ENCODE measurements around the gene ADGRL3.

DNA sequence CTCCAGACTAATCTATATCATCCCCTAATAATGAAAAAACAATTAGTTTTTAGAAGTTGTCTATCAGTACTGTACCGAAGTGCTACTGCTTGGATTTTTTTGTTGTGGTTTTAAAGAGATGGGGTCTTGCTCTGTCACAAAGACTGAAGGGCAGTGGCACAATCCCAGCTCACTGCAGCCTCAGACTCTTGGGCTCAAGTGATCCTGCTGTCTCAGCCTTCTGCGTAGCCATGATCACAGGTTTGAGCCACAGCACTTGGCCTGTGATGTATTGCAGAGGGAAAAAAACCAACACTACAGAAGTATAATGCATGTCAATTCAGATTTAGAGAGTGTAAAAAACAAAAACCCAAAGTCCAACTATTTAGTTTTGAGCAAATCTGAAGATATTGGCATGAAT is 875.0 kb downstream of the ADGRL3 start:
- TF ChIP-seq, protein P1, sequence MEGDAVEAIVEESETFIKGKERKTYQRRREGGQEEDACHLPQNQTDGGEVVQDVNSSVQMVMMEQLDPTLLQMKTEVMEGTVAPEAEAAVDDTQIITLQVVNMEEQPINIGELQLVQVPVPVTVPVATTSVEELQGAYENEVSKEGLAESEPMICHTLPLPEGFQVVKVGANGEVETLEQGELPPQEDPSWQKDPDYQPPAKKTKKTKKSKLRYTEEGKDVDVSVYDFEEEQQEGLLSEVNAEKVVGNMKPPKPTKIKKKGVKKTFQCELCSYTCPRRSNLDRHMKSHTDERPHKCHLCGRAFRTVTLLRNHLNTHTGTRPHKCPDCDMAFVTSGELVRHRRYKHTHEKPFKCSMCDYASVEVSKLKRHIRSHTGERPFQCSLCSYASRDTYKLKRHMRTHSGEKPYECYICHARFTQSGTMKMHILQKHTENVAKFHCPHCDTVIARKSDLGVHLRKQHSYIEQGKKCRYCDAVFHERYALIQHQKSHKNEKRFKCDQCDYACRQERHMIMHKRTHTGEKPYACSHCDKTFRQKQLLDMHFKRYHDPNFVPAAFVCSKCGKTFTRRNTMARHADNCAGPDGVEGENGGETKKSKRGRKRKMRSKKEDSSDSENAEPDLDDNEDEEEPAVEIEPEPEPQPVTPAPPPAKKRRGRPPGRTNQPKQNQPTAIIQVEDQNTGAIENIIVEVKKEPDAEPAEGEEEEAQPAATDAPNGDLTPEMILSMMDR (IDR thresholded peaks at IDR 0.05): no peak
- TF ChIP-seq POLR2A (IDR thresholded peaks at IDR 0.05) (no peak), EP300 (IDR thresholded peaks at IDR 0.05) (no peak)
